HUDEP-2 (cell line): Measurements from ENCODE around the gene MPPED2.

Experiments
- DNase-seq, 76 experiments: peaks; one replicate each; lab custom pipeline; 2025; ENCODE audit not compliant: unreplicated experiment in 76 of 76; lab: John Stamatoyannopoulos, UW

Gene MPPED2

GRCh38 chr11:30455025-30455424, 131.1 kb downstream of the MPPED2 start:
- no peak for DNase-seq

- no peak for DNase-seq
Observed at GRCh38 chr11:30454541-30454940, 131.6 kb downstream of the MPPED2 start.

GRCh38 chr11:30454111-30454510, 132.0 kb downstream of the MPPED2 start:
- DNase-seq, result no peak

GRCh38 chr11:30453705-30454104, 132.4 kb downstream of the MPPED2 start:
- DNase-seq, result no peak

- DNase-seq, result no peak
Observed at GRCh38 chr11:30452842-30453241, 133.3 kb downstream of the MPPED2 start.

GRCh38 chr11:30452114-30452513, 134.0 kb downstream of the MPPED2 start:
- DNase-seq, result no peak

GRCh38 chr11:30451626-30452025, 134.5 kb downstream of the MPPED2 start:
- DNase-seq, result no peak

- no peak for DNase-seq
Observed at GRCh38 chr11:30451167-30451566, 135.0 kb downstream of the MPPED2 start.

GRCh38 chr11:30447058-30447640, 139.0 kb downstream of the MPPED2 start:
- no peak for DNase-seq

- DNase-seq, result no peak
Observed at GRCh38 chr11:30446520-30446919, 139.6 kb downstream of the MPPED2 start.

- no peak for DNase-seq
Observed at GRCh38 chr11:30445056-30445455, 141.1 kb downstream of the MPPED2 start.

GRCh38 chr11:30440510-30440909, 145.6 kb downstream of the MPPED2 start:
- DNase-seq, result no peak

- DNase-seq, result no peak
Observed at GRCh38 chr11:30436801-30437200, 149.4 kb downstream of the MPPED2 start.

GRCh38 chr11:30435488-30435887, 150.7 kb downstream of the MPPED2 start:
- no peak for DNase-seq

- DNase-seq, result no peak
Observed at GRCh38 chr11:30434901-30435300, 151.3 kb downstream of the MPPED2 start.

GRCh38 chr11:30433831-30434230, 152.3 kb downstream of the MPPED2 start:
- no peak for DNase-seq

GRCh38 chr11:30432716-30433115, 153.4 kb downstream of the MPPED2 start:
- DNase-seq, result no peak

- no peak for DNase-seq
Observed at GRCh38 chr11:30432178-30432577, 154.0 kb downstream of the MPPED2 start.

- no peak for DNase-seq
Observed at GRCh38 chr11:30431127-30431814, 154.9 kb downstream of the MPPED2 start.

- no peak for DNase-seq
Observed at GRCh38 chr11:30429550-30429949, 156.6 kb downstream of the MPPED2 start.

GRCh38 chr11:30426781-30427180, 159.4 kb downstream of the MPPED2 start:
- no peak for DNase-seq

- DNase-seq, result no peak
Observed at GRCh38 chr11:30424844-30425243, 161.3 kb downstream of the MPPED2 start.

- DNase-seq, result no peak
Observed at GRCh38 chr11:30424321-30424720, 161.8 kb downstream of the MPPED2 start.
